AG04450 (cell line): ENCODE measurements around the gene IL10RB. TPM values are rescaled to one million over a fixed set of nuclear protein-coding genes. Genes with fewer than 3 reads are reported as not detected.

Source experiments
- CTCF ChIA-PET: fragments of 300-600, 350-600 bp; formaldehyde crosslinking; extraction: SDS; loops from one replicate; lab custom pipeline; 2022; ENCODE audit warnings: antibody characterized with exemption, inconsistent platforms; lab: Charles Lee
- POLR2A ChIA-PET: fragments of 350-600 bp; formaldehyde crosslinking; extraction: SDS; loops from one replicate; lab custom pipeline; 2021; ENCODE audit warnings: antibody characterized with exemption, inconsistent platforms; lab: Yijun Ruan, JAX
- DNase-seq: peaks from one replicate; pipeline ENCODE4 v3.0.0-alpha.2; 2011; ENCODE audit warnings: low read depth, low spot score
- H3K27ac ChIP-seq: one replicate; pipeline ENCODE4 v1.5.1; 2012; ENCODE audit warnings: low read depth, low read length, control low read depth
- H3K27me3 ChIP-seq: one replicate; pipeline ENCODE4 v1.6.0; 2012; ENCODE audit warnings: low read length; ENCODE audit not compliant: control insufficient read depth, insufficient read depth
- H3K4me3 ChIP-seq: 2 replicates; pipeline ENCODE4 v1.5.1; 2011; ENCODE audit warnings: mild to moderate bottlenecking, low read depth, low read length, control low read depth
- H3K9me3 ChIP-seq: 2 replicates; pipeline ENCODE4 v1.5.1; 2012; ENCODE audit warnings: low read length; ENCODE audit not compliant: control insufficient read depth, insufficient read depth
- CTCF ChIP-seq: IDR thresholded peaks from 2 replicates; pipeline ENCODE4 v1.5.1; 2011; ENCODE audit warnings: low read depth, low read length, control low read depth, inconsistent platforms
- polyA plus RNA-seq: library from polyadenylated mRNA; depleted of rRNA; stranded (reverse); fragments of >200 nt; gene quantifications from 2 replicates; pipeline ENCODE4 v1.2.3, GENCODE V29; 2011

The IL10RB gene
- polyA plus RNA-seq, 1 experiment, result 46.4 TPM

DNA sequence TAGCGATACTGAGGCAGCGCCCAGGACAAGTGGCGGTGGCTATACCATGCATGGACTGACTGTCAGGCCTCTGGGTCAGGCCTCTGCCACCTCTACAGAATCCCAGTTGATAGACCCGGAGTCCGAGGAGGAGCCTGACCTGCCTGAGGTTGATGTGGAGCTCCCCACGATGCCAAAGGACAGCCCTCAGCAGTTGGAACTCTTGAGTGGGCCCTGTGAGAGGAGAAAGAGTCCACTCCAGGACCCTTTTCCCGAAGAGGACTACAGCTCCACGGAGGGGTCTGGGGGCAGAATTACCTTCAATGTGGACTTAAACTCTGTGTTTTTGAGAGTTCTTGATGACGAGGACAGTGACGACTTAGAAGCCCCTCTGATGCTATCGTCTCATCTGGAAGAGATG lies 3.2 kb upstream of the IL10RB start:
- peaks cover 3% of the 10 kb centered on the region; the same call in 1 of the 2 replicates for H3K9me3 ChIP-seq
- H3K4me3 ChIP-seq, result no peak overlapping the region
- DNase-seq, result no peak
- H3K27ac ChIP-seq, result no peak overlapping the region
- ChIA-PET POLR2A (no interaction called here), CTCF (interaction anchor here (0.5 kb wide), 1 partner anchor 182 kb away, joined by 5 read pairs; no protein-coding TSS in a partner anchor)
- no peaks in the 10 kb centered on the region for H3K27me3 ChIP-seq
- TF ChIP-seq CTCF, result no peak

DNA sequence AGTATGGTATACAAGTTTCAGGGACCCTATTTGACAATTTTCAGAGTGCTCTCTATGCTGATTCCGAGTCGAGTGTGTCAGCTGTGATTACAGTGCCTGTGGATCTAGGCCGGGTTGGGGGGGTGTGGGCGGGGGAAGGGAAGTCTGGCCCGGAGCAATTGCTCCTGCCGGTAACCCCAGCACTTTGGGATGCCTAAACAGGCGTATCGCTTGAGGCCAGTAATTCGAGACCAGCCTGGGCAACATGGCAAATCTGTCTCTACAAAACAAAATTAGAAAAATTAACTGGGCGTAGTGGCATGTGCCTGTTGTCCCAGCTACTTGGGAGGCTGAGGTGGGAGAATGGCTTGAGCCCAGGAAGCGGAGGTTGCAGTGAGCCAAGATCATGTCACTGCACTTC lies 1.6 kb upstream of the IL10RB start:
- ChIA-PET CTCF (no interaction called here), POLR2A (no interaction called here)
- no peak for TF ChIP-seq CTCF
- Histone ChIP-seq H3K27me3 (no peaks in the 10 kb centered on the region), H3K9me3 (no peaks in the 10 kb centered on the region), H3K27ac (no peak overlapping the region), H3K4me3 (no peak overlapping the region)
- DNase-seq, result no peak

- H3K27me3 ChIP-seq, result no peaks in the 10 kb centered on the region
- no peak for TF ChIP-seq CTCF
- H3K27ac ChIP-seq, result no peak overlapping the region
- ChIA-PET CTCF (no interaction called here), POLR2A (interaction anchor here (1.0 kb wide), 1 partner anchor 59 kb away, joined by 5 read pairs; the partner anchor contains the start of gene IFNAR1)
- H3K9me3 ChIP-seq, result no peaks in the 10 kb centered on the region
- DNase-seq, result no peak
- peak overlapping the region; percentile 77 for H3K4me3 ChIP-seq
These were observed 510 bp upstream of the IL10RB start for GRCh38 chr21:33265664-33266049.

GRCh38 chr21:33266789-33267135 lies 595 bp downstream of the IL10RB start:
- Histone ChIP-seq H3K27me3 (no peaks in the 10 kb centered on the region), H3K27ac (peak overlapping the region; percentile 61), H3K9me3 (no peaks in the 10 kb centered on the region), H3K4me3 (peak overlapping the region; percentile 77)
- no peak for TF ChIP-seq CTCF
- DNase-seq, result no peak
- POLR2A ChIA-PET, result interaction anchor here (0.5 to 1.0 kb wide), 2 partner anchors 58 to 161 kb away, joined by 5 to 6 read pairs; partner anchors contain the start of gene IFNAR1
- CTCF ChIA-PET, result no interaction called here

DNA sequence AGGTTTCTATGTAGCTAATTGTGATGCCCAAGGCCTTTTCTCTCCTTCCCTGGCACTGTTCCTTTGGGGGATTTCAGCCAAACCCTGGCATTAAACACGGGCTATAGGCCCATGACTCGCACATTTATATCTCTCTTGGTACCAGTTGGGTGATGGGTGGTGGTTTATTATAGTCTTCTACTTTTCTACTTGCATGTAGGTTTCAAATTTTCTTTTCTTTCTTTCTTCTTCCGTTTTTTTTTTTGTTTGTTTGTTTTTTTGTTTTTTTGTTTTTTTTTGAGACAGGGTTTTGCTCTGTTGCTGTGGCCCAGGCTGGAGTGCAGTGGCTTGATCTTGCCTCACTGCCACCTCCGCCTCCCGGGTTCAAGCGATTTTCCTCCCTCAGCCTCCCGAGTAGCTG lies 1.1 kb downstream of the IL10RB start:
- H3K4me3 ChIP-seq, result peak overlapping the region; percentile 77
- no peak for DNase-seq
- ChIA-PET CTCF (interaction anchor here (0.6 kb wide), 1 partner anchor 62 kb away, joined by 3 read pairs; no protein-coding TSS in a partner anchor), POLR2A (no interaction called here)
- no peak overlapping the region for H3K27ac ChIP-seq
- TF ChIP-seq CTCF, result no peak
- no peaks in the 10 kb centered on the region for H3K9me3 ChIP-seq
- H3K27me3 ChIP-seq, result no peaks in the 10 kb centered on the region
